ENCODE data around the gene CD36.

DNA sequence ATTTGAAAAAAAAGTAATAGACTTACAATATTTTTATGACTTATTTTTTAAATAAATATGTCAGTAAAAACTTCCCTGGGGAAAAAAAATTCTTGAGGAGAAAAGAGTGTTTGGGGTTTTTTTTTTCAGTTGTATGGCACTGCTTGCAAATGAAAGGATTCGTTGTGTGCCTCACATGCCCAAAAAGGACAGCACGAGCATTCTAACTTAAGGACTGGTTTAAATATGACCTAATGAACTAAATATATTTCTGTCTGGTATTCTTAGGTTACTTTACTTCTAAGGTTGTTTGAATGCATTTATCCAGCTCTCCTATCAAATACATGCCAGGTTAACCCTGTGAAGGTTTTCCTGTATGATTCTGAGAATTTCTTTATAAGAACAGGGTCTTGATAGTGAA lies 988 bp upstream of the CD36 start:
- no peak for TF ChIP-seq EZH2 (IDR thresholded peaks at IDR 0.05; ENCODE audit: insufficient read depth, poor library complexity, severe bottlenecking)
- no peak for TF ChIP-seq EZH2phosphoT487 (IDR thresholded peaks at IDR 0.05; ENCODE audit: insufficient read depth, low read depth)

All from GM23248 (cell line).